HL-60 (cell line): ENCODE data around the gene MPHOSPH10.
"Not testable (repeated sequence)": the region's sequence is repeated elsewhere in the genome, so short reads cannot be mapped to it uniquely, and the experiment has no call there.

ENCODE experiments used
- GABPA ChIP-seq: IDR thresholded peaks from 2 replicates; pipeline ENCODE4 v1.6.1; 2012; ENCODE audit warnings: low read depth
- POLR2AphosphoS5 ChIP-seq: IDR thresholded peaks from 2 replicates; pipeline ENCODE4 v1.6.1; 2012; ENCODE audit warnings: low read depth
- REST ChIP-seq: IDR thresholded peaks from 2 replicates; pipeline ENCODE4 v1.6.1; 2012; ENCODE audit warnings: low read depth; ENCODE audit not compliant: insufficient replicate concordance
- SPI1 ChIP-seq: IDR thresholded peaks from 2 replicates; pipeline ENCODE4 v1.6.1; 2012; ENCODE audit warnings: low read depth, mild to moderate bottlenecking, borderline replicate concordance
- TF ChIP-seq, protein P1 (sequence below): IDR thresholded peaks from one replicate; pipeline ENCODE4 v1.5.1; 2011; ENCODE audit warnings: low read length, control low read depth, inconsistent platforms; ENCODE audit not compliant: insufficient read depth

GRCh38 chr2:71131387-71132166, 1.1 kb downstream of the MPHOSPH10 start:
- TF ChIP-seq, protein P1, sequence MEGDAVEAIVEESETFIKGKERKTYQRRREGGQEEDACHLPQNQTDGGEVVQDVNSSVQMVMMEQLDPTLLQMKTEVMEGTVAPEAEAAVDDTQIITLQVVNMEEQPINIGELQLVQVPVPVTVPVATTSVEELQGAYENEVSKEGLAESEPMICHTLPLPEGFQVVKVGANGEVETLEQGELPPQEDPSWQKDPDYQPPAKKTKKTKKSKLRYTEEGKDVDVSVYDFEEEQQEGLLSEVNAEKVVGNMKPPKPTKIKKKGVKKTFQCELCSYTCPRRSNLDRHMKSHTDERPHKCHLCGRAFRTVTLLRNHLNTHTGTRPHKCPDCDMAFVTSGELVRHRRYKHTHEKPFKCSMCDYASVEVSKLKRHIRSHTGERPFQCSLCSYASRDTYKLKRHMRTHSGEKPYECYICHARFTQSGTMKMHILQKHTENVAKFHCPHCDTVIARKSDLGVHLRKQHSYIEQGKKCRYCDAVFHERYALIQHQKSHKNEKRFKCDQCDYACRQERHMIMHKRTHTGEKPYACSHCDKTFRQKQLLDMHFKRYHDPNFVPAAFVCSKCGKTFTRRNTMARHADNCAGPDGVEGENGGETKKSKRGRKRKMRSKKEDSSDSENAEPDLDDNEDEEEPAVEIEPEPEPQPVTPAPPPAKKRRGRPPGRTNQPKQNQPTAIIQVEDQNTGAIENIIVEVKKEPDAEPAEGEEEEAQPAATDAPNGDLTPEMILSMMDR: not testable (repeated sequence)
- TF ChIP-seq POLR2AphosphoS5, REST, SPI1, GABPA: not testable (repeated sequence)
